Ovary (tissue), 9 donors: Measurements from ENCODE around the gene CCDC33. TPM values are rescaled to one million over a fixed set of nuclear protein-coding genes. Genes with fewer than 3 reads are reported as not detected.

Experiments
- DNase-seq, 5 donors: peaks; one replicate each; pipeline ENCODE4 v3.0.0-alpha.2; 2019 to 2020
- H3K27ac ChIP-seq, 2 donors: fragments of 200-600 bp; one replicate each; pipeline versions ENCODE4 v1.5.1 to v1.8.0; 2019 to 2022
- H3K27me3 ChIP-seq: fragments of 200-600 bp; one replicate; pipeline ENCODE4 v1.8.0; 2022
- H3K36me3 ChIP-seq: fragments of 200-600 bp; sonication (generic); one replicate; pipeline ENCODE4 v1.5.1; 2019
- H3K4me1 ChIP-seq: one replicate; pipeline ENCODE4 v1.8.1; 2013; ENCODE audit warnings: mild to moderate bottlenecking, moderate library complexity; ENCODE audit not compliant: insufficient read depth
- H3K4me3 ChIP-seq: fragments of 200-600 bp; sonication (generic); one replicate; pipeline ENCODE4 v1.5.1; 2017
- H3K9me3 ChIP-seq, 2 donors: fragments of 200-600 bp in 1 of 2; sonication (generic) in 1 of 2; one replicate each; pipeline versions ENCODE4 v1.5.1 to v1.8.1; 2013 to 2019; ENCODE audit warnings: mild to moderate bottlenecking in 1 of 2, moderate library complexity in 1 of 2
- CTCF ChIP-seq, 3 donors: fragments of 450-650 bp in 2 of 3; fragments of 200-600 bp in 1 of 3; IDR thresholded peaks; one replicate each; pipeline versions ENCODE4 v1.5.1 to v1.8.0; 2016 to 2022; ENCODE audit warnings: antibody characterized with exemption in 3 of 3, mild to moderate bottlenecking in 1 of 3
- EP300 ChIP-seq: sonication (generic); formaldehyde crosslinking; IDR thresholded peaks from one replicate; pipeline ENCODE4 v1.6.1; 2017; ENCODE audit warnings: antibody characterized with exemption
- POLR2A ChIP-seq: fragments of 450-650 bp; IDR thresholded peaks from one replicate; pipeline ENCODE4 v1.6.1; 2017; ENCODE audit warnings: antibody characterized with exemption, mild to moderate bottlenecking, moderate library complexity
- WGBS, 3 donors: extraction: QIAGEN DNeasy Blood & Tissue Kit in 1 of 3; methylation state at CpG; one replicate each; pipeline versions ENCODE4 v1.1.5 to v1.1.7; 2013 to 2017; 5-methylcytosine and 5-hydroxymethylcytosine counted together
- intact Hi-C, 4 donors: fragments of 100-400 bp; cut with DNase I; formaldehyde crosslinking; loops; one replicate each; pipeline versions ENCODE4 v1.11.0 to v1.15.1; 2022 to 2023
- polyA plus RNA-seq, 2 donors: library from polyadenylated mRNA; stranded (reverse); fragments of 200-250 nt in 1 of 2; fragments of 350-450 nt in 1 of 2; fragmentation: Illumina TruSeq in 1 of 2; extraction: RNeasy Lipid Tissue Mini Kit (QIAGEN cat#74804) in 1 of 2; gene quantifications; one replicate each; pipeline ENCODE4 v1.2.3, GENCODE V29; 2013 to 2014
- total RNA-seq, 7 donors: library from RNA; depleted of rRNA in 2 of 7; stranded (reverse); fragments of >200 nt in 2 of 7; fragmentation: NEBNext Ultra II Directional in 3 of 7; extraction: Animal tissue kit (Norgen Biotek cat#: 25700) in 3 of 7; gene quantifications; one replicate each; pipeline versions ENCODE4 v1.1.0 to v1.2.4, GENCODE V29; 2016 to 2023
- donor health status: DM: no; HTN: no; CAD: no; lungs with moderate emphysema.
- donor health status: DM: no; HTN: no; CAD: no.
- donor health status: Bipolar disorder and iron deficiency.
- donor health status: DM: yes; HTN: yes; CAD: no.
- donor health status: DM: no; HTN: no; CAD: no.
- donor health status: DM: yes; HTN: yes; CAD: no.

CCDC33 gene
- total and polyA plus RNA-seq, 9 donors: 0.10 to 24.7 (median 1.9) TPM; not detected in 3

DNA sequence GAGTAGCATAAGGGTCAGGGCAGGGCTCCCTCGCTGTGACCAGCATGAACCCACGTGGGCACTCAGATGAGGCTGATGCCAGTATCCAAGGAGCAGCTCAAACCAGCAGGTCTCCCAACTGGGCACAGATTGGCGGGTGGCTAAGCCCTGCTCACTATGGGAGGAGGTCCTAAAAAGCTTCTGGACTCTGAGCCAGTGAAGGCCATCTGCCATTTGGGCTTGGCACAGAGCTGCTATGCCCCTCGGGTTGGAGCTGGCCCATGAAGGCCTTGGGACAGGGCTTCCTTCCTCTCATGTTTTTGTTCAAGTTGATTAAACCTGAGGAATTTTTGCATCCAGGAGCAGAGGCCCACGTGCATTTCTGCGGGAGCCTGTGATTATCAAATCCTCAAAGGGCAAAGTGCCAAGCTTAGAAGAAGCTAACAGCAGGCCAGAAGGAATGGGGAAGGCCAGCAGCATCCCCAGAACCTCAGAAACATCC, 29.3 kb upstream of the CCDC33 start:
- Histone ChIP-seq H3K36me3 (no peaks in the 10 kb centered on the region), H3K9me3 (no peaks in the 10 kb centered on the region), H3K27me3 (no peaks in the 10 kb centered on the region), H3K4me1 (peaks cover 5% of the 10 kb centered on the region), H3K27ac (no peak overlapping the region), H3K4me3 (no peak overlapping the region)
- no peak for DNase-seq
- TF ChIP-seq POLR2A (no peak), EP300 (no peak), CTCF (IDR thresholded peaks at IDR 0.05) (no peak)
- intact Hi-C loops: no loop called here
- 42 to 48% (median 45%) methylated on average over 6 of the region's 6 CpGs for WGBS, 3 donors

- 78 to 83% (median 81%) methylated on average over 12 to 16 of the region's 16 CpGs for WGBS, 3 donors
- intact Hi-C loops: no loop called here
- H3K27me3 ChIP-seq: no peaks in the 10 kb centered on the region
Measured at GRCh38 chr15:74207652-74208440, 28.3 kb upstream of the CCDC33 start.

GRCh38 chr15:74208496-74208895, 27.6 kb upstream of the CCDC33 start:
- no peak overlapping the region for H3K4me3 ChIP-seq
- DNase-seq: no peak
- WGBS, 3 donors: 94 to 98% (median 96%) methylated on average over 6 of the region's 6 CpGs
- intact Hi-C loops: no loop called here
- peaks cover 3% of the 10 kb centered on the region for H3K4me1 ChIP-seq
- H3K9me3 ChIP-seq: no peaks in the 10 kb centered on the region
- H3K36me3 ChIP-seq: no peaks in the 10 kb centered on the region
- H3K27ac ChIP-seq: no peak overlapping the region
- H3K27me3 ChIP-seq: no peaks in the 10 kb centered on the region
- TF ChIP-seq EP300: no peak
- no peak for TF ChIP-seq POLR2A
- no peak for TF ChIP-seq CTCF (IDR thresholded peaks at IDR 0.05)

More at GRCh38 chr15:74207652-74208440, 28.3 kb upstream of the CCDC33 start:
- no peaks in the 10 kb centered on the region for H3K36me3 ChIP-seq
- TF ChIP-seq CTCF (IDR thresholded peaks at IDR 0.05) (no peak), POLR2A (no peak), EP300 (no peak)
- no peak overlapping the region for H3K27ac ChIP-seq
- no peak overlapping the region for H3K4me3 ChIP-seq
- no peaks in the 10 kb centered on the region for H3K9me3 ChIP-seq
- DNase-seq: no peak
- peaks cover 3% of the 10 kb centered on the region for H3K4me1 ChIP-seq

DNA sequence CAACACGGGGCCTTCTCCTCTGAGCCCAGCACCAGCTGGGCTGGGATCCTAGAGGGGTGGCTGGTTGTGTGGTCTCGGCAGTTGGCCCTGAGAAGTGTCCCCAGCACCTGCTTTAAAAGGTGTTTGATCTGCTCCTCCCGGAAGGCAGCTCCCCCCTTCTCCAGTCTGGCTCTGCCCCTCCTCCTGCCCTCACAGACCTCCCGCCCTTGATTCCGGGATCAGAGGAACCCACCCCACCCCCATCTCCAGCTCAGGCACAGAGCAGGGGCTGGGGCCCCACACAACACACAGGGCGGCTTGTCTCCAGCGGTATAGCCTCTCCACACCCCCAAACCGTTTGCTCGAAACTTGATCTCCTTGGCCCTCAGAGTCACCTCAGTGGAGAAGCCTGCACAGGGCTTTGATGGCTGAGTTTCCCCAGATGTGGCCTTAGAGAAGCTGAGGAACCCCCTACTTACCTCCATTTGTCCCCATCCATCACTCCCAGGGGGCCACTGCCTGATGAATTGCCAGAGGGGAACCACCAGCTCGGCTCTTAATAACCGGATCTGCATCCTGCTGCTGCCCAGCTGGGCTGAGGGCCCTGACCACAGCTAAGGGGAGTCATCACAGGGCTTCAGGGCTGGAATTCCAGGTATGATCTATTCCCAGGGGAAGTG, 27.1 kb upstream of the CCDC33 start:
- WGBS, 3 donors: 65 to 76% (median 66%) methylated on average over 11 of the region's 11 CpGs
- Histone ChIP-seq H3K27ac (no peak overlapping the region), H3K4me1 (peaks cover 3% of the 10 kb centered on the region), H3K9me3 (no peaks in the 10 kb centered on the region), H3K4me3 (no peak overlapping the region), H3K27me3 (no peaks in the 10 kb centered on the region), H3K36me3 (no peaks in the 10 kb centered on the region)
- TF ChIP-seq EP300: no peak
- no peak for TF ChIP-seq CTCF (IDR thresholded peaks at IDR 0.05)
- TF ChIP-seq POLR2A: no peak
- no peak for DNase-seq
- intact Hi-C loops: no loop called here
